Measurements from ENCODE around the gene SAG. TPM values are rescaled to one million over a fixed set of nuclear protein-coding genes. Genes with fewer than 3 reads are reported as not detected.

Gene SAG
- total and polyA plus RNA-seq, 2 of the 13 experiments (the other 11 are each of a cell fraction or from before 2014, with no cell fraction given): not detected

- TF ChIP-seq FOSL1 (CRISPR knock-in tag; IDR thresholded peaks at IDR 0.05; ENCODE audit: borderline replicate concordance) (no peak), RARA (CRISPR knock-in tag; IDR thresholded peaks at IDR 0.05) (no peak), ZNF747 (CRISPR knock-in tag; IDR thresholded peaks at IDR 0.05; ENCODE audit: borderline replicate concordance) (no peak), ZNF224 (CRISPR knock-in tag; IDR thresholded peaks at IDR 0.05) (no peak), ZNF101 (CRISPR knock-in tag; IDR thresholded peaks at IDR 0.05; ENCODE audit: borderline replicate concordance, low read depth) (no peak), PITX1 (CRISPR knock-in tag; IDR thresholded peaks at IDR 0.05) (no peak), PHB2 (IDR thresholded peaks at IDR 0.05; ENCODE audit: partially characterized antibody) (no peak), ZNF687 (CRISPR knock-in tag; IDR thresholded peaks at IDR 0.05) (no peak), ZNF746 (CRISPR knock-in tag; IDR thresholded peaks at IDR 0.05) (no peak), ISL2 (CRISPR knock-in tag; IDR thresholded peaks at IDR 0.05) (no peak), ZFX (CRISPR knock-in tag; IDR thresholded peaks at IDR 0.05; ENCODE audit: low read depth) (no peak)
Measured at GRCh38 chr2:233368756-233369155, 61.1 kb downstream of the SAG start (continued).

- intact Hi-C loops (cut with micrococcal nuclease; ENCODE audit: unreplicated experiment) (no loop called here), in situ Hi-C loops (cut with HindIII; ENCODE audit: extremely low pct_ligation_motif_present, low pct_unique_long_range_greater_than_20kb) (no loop called here)
- Histone ChIP-seq H3K79me2 (ENCODE audit: insufficient read depth, low read length) (peaks cover 22% of the 10 kb centered on the region), H3K4me1 (ENCODE audit: insufficient read depth, low read length) (peaks cover 18% of the 10 kb centered on the region), H3K27me3 (ENCODE audit: control insufficient read depth in 1 of 2, insufficient read depth in 2 of 2, low read length in 2 of 2) (no peaks in the 10 kb centered on the region), H3K36me3 (replicated peaks in 1 of 2; ENCODE audit: control insufficient read depth in 1 of 2, insufficient read depth in 2 of 2, low read length in 2 of 2) (no peaks in the 10 kb centered on the region; a peak in 5 of 5 replicates), H3K27ac (ENCODE audit: extremely low read length, insufficient read depth, low read length) (no peak overlapping the region), H4K20me1 (ENCODE audit: insufficient read depth, low read length) (no peaks in the 10 kb centered on the region), H2AFZ (ENCODE audit: low read length) (no peak overlapping the region), H3K9me3 (ENCODE audit: low read length) (no peaks in the 10 kb centered on the region), H3K9ac (ENCODE audit: insufficient read depth, low read depth, low read length) (no peak overlapping the region), H3K4me3 (replicated peaks in 1 of 3; ENCODE audit: insufficient read depth in 1 of 3, low read depth in 2 of 3, low read length in 3 of 3) (no peak overlapping the region), H3K4me2 (ENCODE audit: low read depth, low read length) (no peak overlapping the region)
- FAIRE-seq (no peak), ATAC-seq (no peak; the same call in 2 of the 3 replicates), DNase-seq (ENCODE audit: low spot score) (no peak)
- no TSS peak for BruUV-seq (replicated peaks)
- WGBS (ENCODE audit: low lambda C conversion rate): 90% methylated on average over 8 of the region's 8 CpGs
- CTCF ChIA-PET (ENCODE audit: low intra/inter-chr PET ratio, low total read pairs): no interaction called here
- POLR2A ChIA-PET: no interaction called here
- TF ChIP-seq ZNF839 (CRISPR knock-in tag; IDR thresholded peaks at IDR 0.05; ENCODE audit: borderline replicate concordance): no peak
- TF ChIP-seq ZNF230 (CRISPR knock-in tag; IDR thresholded peaks at IDR 0.05): no peak
- no peak for TF ChIP-seq PAWR (CRISPR knock-in tag; IDR thresholded peaks at IDR 0.05; ENCODE audit: borderline replicate concordance)
- no peak for TF ChIP-seq ZBTB1 (CRISPR knock-in tag; IDR thresholded peaks at IDR 0.05; ENCODE audit: borderline replicate concordance)
- TF ChIP-seq MIER3 (CRISPR knock-in tag; IDR thresholded peaks at IDR 0.05; ENCODE audit: borderline replicate concordance): no peak
- no peak for TF ChIP-seq FOXJ3 (CRISPR knock-in tag; IDR thresholded peaks at IDR 0.05; ENCODE audit: borderline replicate concordance)
- TF ChIP-seq, protein P1, sequence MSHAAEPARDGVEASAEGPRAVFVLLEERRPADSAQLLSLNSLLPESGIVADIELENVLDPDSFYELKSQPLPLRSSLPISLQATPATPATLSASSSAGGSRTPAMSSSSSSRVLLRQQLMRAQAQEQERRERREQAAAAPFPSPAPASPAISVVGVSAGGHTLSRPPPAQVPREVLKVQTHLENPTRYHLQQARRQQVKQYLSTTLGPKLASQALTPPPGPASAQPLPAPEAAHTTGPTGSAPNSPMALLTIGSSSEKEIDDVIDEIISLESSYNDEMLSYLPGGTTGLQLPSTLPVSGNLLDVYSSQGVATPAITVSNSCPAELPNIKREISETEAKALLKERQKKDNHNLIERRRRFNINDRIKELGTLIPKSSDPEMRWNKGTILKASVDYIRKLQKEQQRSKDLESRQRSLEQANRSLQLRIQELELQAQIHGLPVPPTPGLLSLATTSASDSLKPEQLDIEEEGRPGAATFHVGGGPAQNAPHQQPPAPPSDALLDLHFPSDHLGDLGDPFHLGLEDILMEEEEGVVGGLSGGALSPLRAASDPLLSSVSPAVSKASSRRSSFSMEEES (CRISPR knock-in tag; IDR thresholded peaks at IDR 0.05): no peak
- TF ChIP-seq SYNCRIP (IDR thresholded peaks at IDR 0.05; ENCODE audit: insufficient read depth, low read depth, low read length): no peak
Measured at GRCh38 chr2:233369462-233369861, 61.8 kb downstream of the SAG start.
